Lung (tissue), 12 donors: ENCODE results near the gene CDC42BPA. TPM values are rescaled to one million over a fixed set of nuclear protein-coding genes. Genes with fewer than 3 reads are reported as not detected.
"Not testable (repeated sequence)": the region's sequence is repeated elsewhere in the genome, so short reads cannot be mapped to it uniquely, and the experiment has no call there.

Experiments used
- ATAC-seq: fragments of 200-7000 bp; cut with Tn5 transposase; one replicate; pipeline ENCODE4 v1.9.1; 2020; ENCODE audit warnings: moderate number of reproducible peaks; ENCODE audit not compliant: insufficient read depth, low FRiP score
- DNase-seq, 3 donors: peaks; one replicate each; pipeline ENCODE4 v3.0.0-alpha.2; 2013 to 2017
- H3K27ac ChIP-seq, 2 donors: one replicate each; pipeline ENCODE4 v1.5.1; 2013; ENCODE audit warnings: mild to moderate bottlenecking in 2 of 2, moderate library complexity in 2 of 2, control low read depth in 1 of 2, inconsistent platforms in 1 of 2, low read depth in 1 of 2, low read length in 1 of 2
- H3K27me3 ChIP-seq, 3 donors: one replicate each; pipeline ENCODE4 v1.5.1; 2013; ENCODE audit warnings: low read length in 2 of 3; ENCODE audit not compliant: control insufficient read depth in 3 of 3, insufficient read depth in 3 of 3
- H3K36me3 ChIP-seq, 4 donors: one replicate each; pipeline ENCODE4 v1.5.1; 2013; ENCODE audit warnings: low read length in 4 of 4, mild to moderate bottlenecking in 1 of 4, moderate library complexity in 1 of 4; ENCODE audit not compliant: control insufficient read depth in 4 of 4, insufficient read depth in 4 of 4
- H3K4me1 ChIP-seq, 5 donors: one replicate each; pipeline ENCODE4 v1.5.1; 2013; ENCODE audit warnings: low read length in 5 of 5, mild to moderate bottlenecking in 2 of 5, moderate library complexity in 1 of 5; ENCODE audit not compliant: control insufficient read depth in 5 of 5, insufficient read depth in 5 of 5
- H3K4me3 ChIP-seq: one replicate; pipeline ENCODE4 v1.5.1; 2013; ENCODE audit warnings: mild to moderate bottlenecking, control low read depth, moderate library complexity
- H3K9ac ChIP-seq, 2 donors: one replicate each; pipeline ENCODE4 v1.5.1; 2013; ENCODE audit warnings: low read length in 2 of 2, control low read depth in 1 of 2; ENCODE audit not compliant: insufficient read depth in 1 of 2
- H3K9me3 ChIP-seq, 4 donors: one replicate each; pipeline ENCODE4 v1.5.1; 2013; ENCODE audit warnings: low read length in 3 of 4, mild to moderate bottlenecking in 1 of 4, moderate library complexity in 1 of 4; ENCODE audit not compliant: control insufficient read depth in 4 of 4, insufficient read depth in 3 of 4
- WGBS, 2 donors: extraction: QIAGEN DNeasy Blood & Tissue Kit; methylation state at CpG; one replicate each; pipeline ENCODE4 v1.1.7; 2013; 5-methylcytosine and 5-hydroxymethylcytosine counted together
- polyA plus RNA-seq, 2 donors: library from polyadenylated mRNA; stranded (reverse); fragments of 200-250 nt; gene quantifications; one replicate each; pipeline ENCODE4 v1.2.1, GENCODE V29; 2013
- total RNA-seq, 2 donors: library from RNA; depleted of rRNA in 1 of 2; stranded (reverse); fragments of >200 nt in 1 of 2; gene quantifications; one replicate each; pipeline ENCODE4 v1.2.1, GENCODE V29; 2014 to 2021
- TF ChIP-seq, protein P1 (sequence below): IDR thresholded peaks from 2 replicates; pipeline ENCODE4 v1.5.1; 2012; ENCODE audit warnings: mild to moderate bottlenecking; ENCODE audit errors: control extremely low read depth, extremely low read depth
- donor health status: control.
- donor health status: control.
- donor health status: Bipolar disorder and iron deficiency.
- donor health status: healthy.
- donor health status: DM: yes; HTN: yes; CAD: no.

CDC42BPA gene
- total and polyA plus RNA-seq, 4 donors = 6.4 to 97.4 (median 20.2) TPM

DNA sequence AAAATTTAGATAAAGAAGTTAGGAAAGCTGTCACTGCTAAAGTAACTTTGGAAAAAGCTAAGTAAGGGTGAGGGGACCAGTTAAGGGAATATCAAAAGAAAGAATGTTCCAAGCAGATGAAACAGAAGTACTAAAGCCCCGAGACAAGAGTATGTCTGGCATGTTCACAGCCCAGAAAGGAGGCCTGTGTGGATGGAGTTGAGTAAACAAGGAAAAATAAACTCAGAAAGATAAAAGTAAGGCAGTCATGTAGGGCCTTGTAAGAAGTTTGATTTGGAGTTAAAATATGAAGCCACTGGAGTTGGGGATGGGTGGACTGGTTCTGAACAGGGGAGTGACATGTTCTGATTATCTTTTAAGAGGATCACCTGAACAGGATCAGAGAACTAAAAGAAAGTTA lies 177.9 kb downstream of the CDC42BPA start:
- H3K4me1 ChIP-seq = peaks cover 0 to 3% (median 0%) of the 10 kb centered on the region in 5 donors
- ATAC-seq (no peak), DNase-seq (no peak)
- no peak overlapping the region for H3K4me3 ChIP-seq
- WGBS, 2 donors = 60 to 96% methylated on average over 1 of the region's 1 CpG
- H3K9ac ChIP-seq = no peak overlapping the region
- peaks cover 3 to 29% (median 11%) of the 10 kb centered on the region in 4 donors for H3K36me3 ChIP-seq
- H3K27me3 ChIP-seq = no peaks in the 10 kb centered on the region
- H3K9me3 ChIP-seq = no peaks in the 10 kb centered on the region
- TF ChIP-seq, protein P1, sequence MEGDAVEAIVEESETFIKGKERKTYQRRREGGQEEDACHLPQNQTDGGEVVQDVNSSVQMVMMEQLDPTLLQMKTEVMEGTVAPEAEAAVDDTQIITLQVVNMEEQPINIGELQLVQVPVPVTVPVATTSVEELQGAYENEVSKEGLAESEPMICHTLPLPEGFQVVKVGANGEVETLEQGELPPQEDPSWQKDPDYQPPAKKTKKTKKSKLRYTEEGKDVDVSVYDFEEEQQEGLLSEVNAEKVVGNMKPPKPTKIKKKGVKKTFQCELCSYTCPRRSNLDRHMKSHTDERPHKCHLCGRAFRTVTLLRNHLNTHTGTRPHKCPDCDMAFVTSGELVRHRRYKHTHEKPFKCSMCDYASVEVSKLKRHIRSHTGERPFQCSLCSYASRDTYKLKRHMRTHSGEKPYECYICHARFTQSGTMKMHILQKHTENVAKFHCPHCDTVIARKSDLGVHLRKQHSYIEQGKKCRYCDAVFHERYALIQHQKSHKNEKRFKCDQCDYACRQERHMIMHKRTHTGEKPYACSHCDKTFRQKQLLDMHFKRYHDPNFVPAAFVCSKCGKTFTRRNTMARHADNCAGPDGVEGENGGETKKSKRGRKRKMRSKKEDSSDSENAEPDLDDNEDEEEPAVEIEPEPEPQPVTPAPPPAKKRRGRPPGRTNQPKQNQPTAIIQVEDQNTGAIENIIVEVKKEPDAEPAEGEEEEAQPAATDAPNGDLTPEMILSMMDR = no peak
- no peak overlapping the region for H3K27ac ChIP-seq

DNA sequence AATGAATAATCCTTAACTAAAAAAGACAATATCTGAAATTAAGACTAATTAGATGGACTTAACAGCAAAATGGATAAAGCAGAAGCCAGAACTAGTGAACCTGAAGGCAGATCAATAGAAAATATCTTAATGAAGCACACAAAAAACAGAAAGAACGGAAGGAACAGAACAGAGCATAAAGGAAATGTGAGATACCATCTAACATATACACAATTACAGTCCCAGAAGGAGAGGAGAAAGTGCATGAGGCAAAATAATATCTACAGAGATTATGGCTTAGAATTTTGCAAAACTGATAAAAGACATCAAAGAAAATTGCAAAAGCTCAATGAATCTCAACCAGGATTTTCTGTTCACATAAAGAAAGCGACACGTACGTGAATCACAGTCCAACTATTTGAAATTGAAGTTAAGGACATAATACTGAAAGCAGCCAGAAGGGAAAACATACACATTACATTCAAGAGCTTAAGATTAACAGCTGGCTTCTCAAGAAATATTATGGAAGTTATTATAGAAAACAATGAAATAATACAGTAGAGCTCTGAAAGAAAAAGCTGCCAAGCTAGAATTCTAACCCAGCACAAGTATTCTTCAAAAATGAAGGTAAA lies 182.0 kb downstream of the CDC42BPA start:
- peaks cover 0 to 3% (median 0%) of the 10 kb centered on the region in 5 donors for H3K4me1 ChIP-seq
- H3K36me3 ChIP-seq = peaks cover 0 to 16% (median 4%) of the 10 kb centered on the region in 4 donors
- H3K27ac ChIP-seq = no peak overlapping the region
- no peaks in the 10 kb centered on the region for H3K27me3 ChIP-seq
- ATAC-seq = no peak
- no peak for DNase-seq
- H3K9me3 ChIP-seq = no peaks in the 10 kb centered on the region
- TF ChIP-seq, protein P1 = no peak
- WGBS, 2 donors = 88 to 90% methylated on average over 4 of the region's 4 CpGs
- no peak overlapping the region for H3K4me3 ChIP-seq
- no peak overlapping the region for H3K9ac ChIP-seq

DNA sequence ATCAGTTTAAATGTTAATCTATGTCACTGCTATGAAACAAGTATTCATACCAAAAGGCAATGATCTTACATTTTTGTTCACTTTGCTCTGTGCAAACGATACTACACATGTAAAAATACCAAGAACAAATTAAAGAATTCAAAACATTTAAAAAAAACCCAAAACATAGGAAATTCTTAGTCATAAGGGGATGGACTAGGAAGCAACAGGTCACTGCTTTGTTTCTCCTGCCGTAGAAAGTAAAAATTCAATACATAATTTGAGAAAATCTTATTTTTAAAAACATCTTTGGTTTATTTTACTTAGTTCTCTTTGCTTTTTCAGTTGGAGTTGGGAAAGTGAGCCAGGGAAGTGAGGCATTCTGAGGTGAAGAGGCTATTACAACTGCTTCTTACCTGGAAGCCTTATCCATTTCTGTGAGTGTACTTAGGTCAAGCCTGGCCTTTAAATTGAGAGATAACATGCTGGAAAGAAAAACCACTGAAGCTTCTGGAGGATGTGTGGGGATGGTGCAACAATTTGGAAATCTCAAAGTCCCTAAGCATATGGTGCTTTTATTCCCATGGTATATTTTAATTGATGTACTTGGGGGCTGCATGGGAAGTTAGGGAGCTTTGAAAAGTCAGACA lies 183.5 kb downstream of the CDC42BPA start:
- no peak for DNase-seq
- H3K9ac ChIP-seq = no peak overlapping the region
- ATAC-seq = no peak
- H3K27me3 ChIP-seq = no peaks in the 10 kb centered on the region
- no peak overlapping the region for H3K4me3 ChIP-seq
- 83 to 88% methylated on average over 2 of the region's 2 CpGs for WGBS, 2 donors
- H3K4me1 ChIP-seq = peaks cover 0 to 3% (median 0%) of the 10 kb centered on the region in 5 donors
- H3K9me3 ChIP-seq = no peaks in the 10 kb centered on the region
- H3K27ac ChIP-seq = no peak overlapping the region
- TF ChIP-seq, protein P1 = no peak
- peaks cover 0 to 6% (median 3%) of the 10 kb centered on the region in 4 donors for H3K36me3 ChIP-seq

- not testable (repeated sequence) for H3K27me3 ChIP-seq, H3K4me3 ChIP-seq, H3K9ac ChIP-seq, H3K36me3 ChIP-seq, H3K27ac ChIP-seq, H3K9me3 ChIP-seq, DNase-seq, ATAC-seq, H3K4me1 ChIP-seq
- WGBS, 2 donors = 95 to 99% methylated on average over 16 to 32 of the region's 32 CpGs
Measured at GRCh38 chr1:227132695-227133094, 185.6 kb downstream of the CDC42BPA start.
